Measurements from ENCODE around the gene EP400.

The EP400 gene

DNA sequence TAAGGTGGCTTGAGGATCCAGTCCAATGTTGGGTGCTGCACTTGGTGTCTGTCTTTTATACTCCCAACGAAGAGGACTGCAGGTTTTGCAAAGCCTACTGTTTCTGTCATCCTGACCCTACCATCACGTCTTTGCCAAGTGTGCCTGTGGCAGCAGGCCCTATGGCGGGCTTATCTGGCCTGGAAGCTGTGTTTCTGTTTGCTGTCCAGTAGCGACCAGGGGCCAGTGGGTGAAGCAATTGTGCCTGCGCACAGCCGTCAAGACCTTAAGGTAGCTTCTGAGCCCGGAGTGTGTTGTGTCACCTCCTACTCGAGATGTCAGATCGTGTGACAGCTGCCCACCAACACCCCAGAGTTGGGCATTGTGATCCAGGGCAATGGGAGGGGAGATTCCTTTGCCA, 131.7 kb downstream of the EP400 start:
- no peak overlapping the region for H3K4me3 ChIP-seq (ENCODE audit: low read depth, low read length)
- TF ChIP-seq, protein P1, sequence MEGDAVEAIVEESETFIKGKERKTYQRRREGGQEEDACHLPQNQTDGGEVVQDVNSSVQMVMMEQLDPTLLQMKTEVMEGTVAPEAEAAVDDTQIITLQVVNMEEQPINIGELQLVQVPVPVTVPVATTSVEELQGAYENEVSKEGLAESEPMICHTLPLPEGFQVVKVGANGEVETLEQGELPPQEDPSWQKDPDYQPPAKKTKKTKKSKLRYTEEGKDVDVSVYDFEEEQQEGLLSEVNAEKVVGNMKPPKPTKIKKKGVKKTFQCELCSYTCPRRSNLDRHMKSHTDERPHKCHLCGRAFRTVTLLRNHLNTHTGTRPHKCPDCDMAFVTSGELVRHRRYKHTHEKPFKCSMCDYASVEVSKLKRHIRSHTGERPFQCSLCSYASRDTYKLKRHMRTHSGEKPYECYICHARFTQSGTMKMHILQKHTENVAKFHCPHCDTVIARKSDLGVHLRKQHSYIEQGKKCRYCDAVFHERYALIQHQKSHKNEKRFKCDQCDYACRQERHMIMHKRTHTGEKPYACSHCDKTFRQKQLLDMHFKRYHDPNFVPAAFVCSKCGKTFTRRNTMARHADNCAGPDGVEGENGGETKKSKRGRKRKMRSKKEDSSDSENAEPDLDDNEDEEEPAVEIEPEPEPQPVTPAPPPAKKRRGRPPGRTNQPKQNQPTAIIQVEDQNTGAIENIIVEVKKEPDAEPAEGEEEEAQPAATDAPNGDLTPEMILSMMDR (IDR thresholded peaks at IDR 0.05; ENCODE audit: insufficient read depth, low read depth, low read length, missing control alignments): no peak
- DNase-seq (ENCODE audit: low read depth): no peak

DNA sequence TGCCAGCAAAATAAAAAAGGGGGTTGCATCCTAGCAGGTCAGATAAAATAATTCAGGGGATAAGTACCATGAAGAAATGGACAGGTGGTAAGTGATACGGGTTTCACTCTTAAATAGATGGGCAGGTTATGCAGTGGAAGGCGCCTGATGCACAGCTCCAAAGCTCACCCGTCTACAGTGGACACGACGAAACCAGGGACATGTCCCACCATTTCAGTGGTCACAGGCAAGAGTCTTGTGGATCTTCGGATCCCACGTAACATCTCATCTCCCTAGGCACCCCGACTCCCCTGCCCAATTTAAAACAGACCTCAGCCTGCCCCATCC, 133.8 kb downstream of the EP400 start:
- TF ChIP-seq, protein P1 (IDR thresholded peaks at IDR 0.05; ENCODE audit: insufficient read depth, low read depth, low read length, missing control alignments): no peak
- H3K4me3 ChIP-seq (ENCODE audit: low read depth, low read length): peak overlapping the region; percentile 72
- DNase-seq (ENCODE audit: low read depth): no peak

DNA sequence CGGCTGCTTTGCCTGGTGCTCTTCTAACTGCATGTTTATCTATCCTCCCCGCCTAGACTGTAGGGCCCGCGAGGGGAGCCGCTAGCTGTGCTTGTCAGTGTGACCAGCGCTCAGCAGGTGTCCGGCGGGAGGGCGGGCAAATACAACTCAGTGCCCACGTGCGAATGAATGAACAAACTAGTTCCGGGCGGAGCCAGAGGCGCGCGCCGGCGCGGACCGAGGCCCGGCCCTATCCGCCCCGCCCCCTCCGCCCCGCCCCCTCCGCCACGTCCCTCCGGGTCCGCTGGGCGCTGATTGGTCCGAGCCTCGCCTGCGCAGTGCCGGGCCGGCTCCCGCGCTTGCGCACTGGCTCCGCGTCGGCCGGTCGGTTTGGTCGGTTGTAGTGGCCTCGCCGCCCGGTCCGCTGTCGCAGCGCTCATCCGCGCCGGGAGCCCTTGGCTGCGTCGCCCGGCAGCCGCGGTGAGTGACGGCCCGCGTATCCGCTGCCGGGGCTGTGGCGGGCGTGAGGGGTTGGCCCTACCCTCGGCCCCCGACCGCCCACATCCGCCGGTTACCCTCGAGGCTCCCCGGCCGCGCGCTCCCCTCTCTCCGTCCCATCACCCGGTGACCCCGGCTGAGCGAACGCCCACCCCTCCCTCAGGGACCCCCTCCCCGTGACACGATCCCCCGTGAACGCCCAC, 134.3 kb downstream of the EP400 start:
- TF ChIP-seq, protein P1 (IDR thresholded peaks at IDR 0.05; ENCODE audit: insufficient read depth, low read depth, low read length, missing control alignments): no peak
- DNase-seq (ENCODE audit: low read depth): peak; percentile 95
- H3K4me3 ChIP-seq (ENCODE audit: low read depth, low read length): peak overlapping the region; percentile 72

DNA sequence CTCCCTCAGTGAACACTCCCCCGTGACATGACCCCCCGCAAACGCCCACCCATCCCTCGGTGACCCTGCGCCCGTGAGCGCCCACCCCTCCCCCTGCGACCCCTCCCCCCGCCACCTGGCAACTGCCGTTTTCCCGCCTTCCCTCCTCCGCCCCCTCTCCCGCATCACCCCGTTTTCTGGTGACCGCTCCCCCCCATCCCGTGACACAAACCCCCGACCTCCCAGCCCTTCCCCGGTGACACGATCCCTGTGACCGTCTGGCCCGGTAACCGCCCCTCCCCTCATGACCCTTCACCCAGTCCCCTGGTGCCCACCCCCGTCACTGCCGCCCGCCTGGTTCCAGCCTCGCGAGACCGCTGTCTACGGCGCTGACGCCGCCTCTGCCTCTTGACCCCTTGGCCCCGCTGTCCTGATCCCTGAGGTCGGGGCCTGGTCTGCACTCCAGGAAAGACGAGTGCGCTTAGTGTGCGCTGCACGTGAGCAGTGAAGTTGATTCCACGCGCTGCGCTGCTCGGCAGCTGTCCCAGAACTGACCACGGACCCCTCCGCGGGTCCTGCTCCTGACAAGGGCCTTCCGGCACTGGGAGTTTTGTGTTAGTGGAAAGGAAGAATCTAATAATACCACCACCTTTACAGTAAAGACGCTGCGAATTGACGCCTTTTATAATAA, 135.0 kb downstream of the EP400 start:
- peak overlapping the region; percentile 72 for H3K4me3 ChIP-seq (ENCODE audit: low read depth, low read length)
- TF ChIP-seq, protein P1 (IDR thresholded peaks at IDR 0.05; ENCODE audit: insufficient read depth, low read depth, low read length, missing control alignments): no peak
- peak; percentile 81 for DNase-seq (ENCODE audit: low read depth)

DNA sequence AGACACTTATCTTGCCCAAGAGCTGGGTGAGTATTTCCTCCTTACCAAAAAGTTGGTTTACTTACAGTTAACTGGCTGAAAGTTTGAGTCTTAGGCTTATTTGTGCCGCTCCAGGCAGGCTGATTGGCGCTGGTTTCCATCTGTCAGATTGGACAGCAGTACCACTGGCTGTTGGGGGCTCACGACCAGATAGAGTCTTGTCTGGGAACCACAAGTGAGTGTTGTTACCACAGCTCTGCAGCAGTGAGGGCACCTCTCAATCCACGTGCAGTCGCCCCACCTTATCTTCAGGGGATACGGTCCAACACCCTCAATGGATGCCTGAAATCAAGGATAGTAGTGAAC, 135.5 kb downstream of the EP400 start:
- TF ChIP-seq, protein P1 (IDR thresholded peaks at IDR 0.05; ENCODE audit: insufficient read depth, low read depth, low read length, missing control alignments): no peak
- peak overlapping the region; percentile 72 for H3K4me3 ChIP-seq (ENCODE audit: low read depth, low read length)
- peak; percentile 45 for DNase-seq (ENCODE audit: low read depth)

DNA sequence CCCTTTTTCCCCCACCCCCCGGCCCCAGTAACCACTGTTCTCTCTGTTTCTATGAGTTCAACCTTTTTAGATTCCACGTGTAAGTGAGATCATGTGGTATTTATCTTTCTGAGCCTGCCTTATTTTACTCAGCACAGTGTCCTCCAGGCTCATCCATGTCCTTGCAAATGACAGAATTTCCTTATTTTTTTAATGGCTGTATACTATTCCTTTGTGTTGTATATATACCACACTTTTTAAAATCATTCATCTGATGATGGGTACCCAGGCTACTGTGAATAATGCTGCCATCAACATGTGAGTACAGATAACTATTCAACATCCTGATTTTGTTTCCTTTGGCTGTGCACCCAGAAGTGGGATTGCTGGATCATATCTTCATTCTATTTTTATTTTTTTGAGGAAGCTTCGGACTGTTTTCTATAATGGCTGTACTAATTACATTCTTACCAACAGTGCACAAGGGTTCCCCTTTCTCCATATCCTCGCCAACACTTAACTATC, 139.7 kb downstream of the EP400 start:
- no peak for DNase-seq (ENCODE audit: low read depth)
- H3K4me3 ChIP-seq (ENCODE audit: low read depth, low read length): no peak overlapping the region
- TF ChIP-seq, protein P1 (IDR thresholded peaks at IDR 0.05; ENCODE audit: insufficient read depth, low read depth, low read length, missing control alignments): no peak
